Prostate gland (tissue), 2 donors: ENCODE measurements around the gene DVL3.

Experiments
- POLR2A ChIP-seq: fragments of 450-650 bp; IDR thresholded peaks from one replicate; pipeline ENCODE4 v1.6.1; 2016; ENCODE audit warnings: antibody characterized with exemption, mild to moderate bottlenecking
- TF ChIP-seq, protein P1 (sequence below), 4 experiments: fragments of 200-600 bp in 2 of 4; fragments of 450-650 bp in 2 of 4; sonication (generic) in 2 of 4; IDR thresholded peaks; 1 replicate in 3 of 4; 2 replicates in 1 of 4; pipeline ENCODE4 v1.5.1; 2016 to 2019; ENCODE audit warnings: antibody characterized with exemption in 4 of 4, mild to moderate bottlenecking in 2 of 4, moderate library complexity in 2 of 4

DNA sequence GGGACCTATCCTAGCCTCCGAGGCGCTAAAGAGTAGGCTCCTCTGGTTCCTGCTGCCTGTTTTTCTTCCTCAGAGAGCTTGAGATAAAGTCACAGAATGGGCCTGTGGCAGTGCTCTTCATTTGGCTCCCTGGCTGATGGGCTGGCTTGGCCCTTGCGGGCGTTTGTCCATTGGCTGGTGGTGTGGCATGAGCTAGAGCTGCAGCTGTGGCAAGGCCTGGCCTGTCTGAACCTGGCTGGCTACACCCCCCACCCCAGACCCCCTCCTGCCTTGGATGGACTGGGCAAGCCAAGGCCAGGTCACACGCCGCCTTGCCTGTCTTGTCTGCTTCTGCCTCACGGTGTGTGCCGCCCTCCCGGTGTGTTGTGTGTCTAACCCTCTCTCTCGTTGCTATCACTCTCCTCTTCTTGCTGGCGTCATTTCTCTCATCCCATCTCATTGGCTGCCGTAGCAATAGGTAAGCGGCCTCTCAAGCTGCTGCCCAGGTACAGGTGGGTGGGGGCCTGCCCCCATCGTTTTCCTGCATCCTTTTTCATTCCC is 22.7 kb downstream of the DVL3 start:
- TF ChIP-seq, protein P1, sequence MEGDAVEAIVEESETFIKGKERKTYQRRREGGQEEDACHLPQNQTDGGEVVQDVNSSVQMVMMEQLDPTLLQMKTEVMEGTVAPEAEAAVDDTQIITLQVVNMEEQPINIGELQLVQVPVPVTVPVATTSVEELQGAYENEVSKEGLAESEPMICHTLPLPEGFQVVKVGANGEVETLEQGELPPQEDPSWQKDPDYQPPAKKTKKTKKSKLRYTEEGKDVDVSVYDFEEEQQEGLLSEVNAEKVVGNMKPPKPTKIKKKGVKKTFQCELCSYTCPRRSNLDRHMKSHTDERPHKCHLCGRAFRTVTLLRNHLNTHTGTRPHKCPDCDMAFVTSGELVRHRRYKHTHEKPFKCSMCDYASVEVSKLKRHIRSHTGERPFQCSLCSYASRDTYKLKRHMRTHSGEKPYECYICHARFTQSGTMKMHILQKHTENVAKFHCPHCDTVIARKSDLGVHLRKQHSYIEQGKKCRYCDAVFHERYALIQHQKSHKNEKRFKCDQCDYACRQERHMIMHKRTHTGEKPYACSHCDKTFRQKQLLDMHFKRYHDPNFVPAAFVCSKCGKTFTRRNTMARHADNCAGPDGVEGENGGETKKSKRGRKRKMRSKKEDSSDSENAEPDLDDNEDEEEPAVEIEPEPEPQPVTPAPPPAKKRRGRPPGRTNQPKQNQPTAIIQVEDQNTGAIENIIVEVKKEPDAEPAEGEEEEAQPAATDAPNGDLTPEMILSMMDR (IDR thresholded peaks at IDR 0.05): no peak
- TF ChIP-seq POLR2A: no peak
